T-helper 2 cell treated with Interferon-gamma antibody and Interleukin-4, amounts not matched to agents 100 ng/mL and 5 ng/mL, for 36 hours (primary cell): ENCODE results near the gene SETD4. TPM values are rescaled to one million over a fixed set of nuclear protein-coding genes. Genes with fewer than 3 reads are reported as not detected.

Source experiments
- intact Hi-C: fragments of 100-400 bp; cut with micrococcal nuclease; formaldehyde crosslinking; loops from one replicate; pipeline ENCODE4 v1.15.1; 2023
- total RNA-seq: library from RNA; stranded (reverse); gene quantifications from 2 replicates; pipeline ENCODE4 v1.2.3, GENCODE V29; 2022

The SETD4 gene
- total RNA-seq, 1 donor from 2014 or later = 19.0 TPM

GRCh38 chr21:36021251-36021837, 39.0 kb downstream of the SETD4 start:
- intact Hi-C loops = no loop called here

- intact Hi-C loops = no loop called here
Observed at GRCh38 chr21:36015045-36015444, 45.3 kb downstream of the SETD4 start.

GRCh38 chr21:36010801-36011200, 49.5 kb downstream of the SETD4 start:
- intact Hi-C loops = no loop called here

GRCh38 chr21:36008505-36008904, 51.8 kb downstream of the SETD4 start:
- intact Hi-C loops = no loop called here

GRCh38 chr21:36005879-36006400, 54.4 kb downstream of the SETD4 start:
- intact Hi-C loops = no loop called here

GRCh38 chr21:36005018-36005417, 55.3 kb downstream of the SETD4 start:
- intact Hi-C loops = no loop called here

- intact Hi-C loops = no loop called here
Observed at GRCh38 chr21:36004441-36004840, 55.9 kb downstream of the SETD4 start.

GRCh38 chr21:36003776-36004175, 56.5 kb downstream of the SETD4 start:
- intact Hi-C loops = no loop called here

- intact Hi-C loops = no loop called here
Observed at GRCh38 chr21:35996217-35996616, 64.1 kb downstream of the SETD4 start.

GRCh38 chr21:35995522-35996088, 64.7 kb downstream of the SETD4 start:
- intact Hi-C loops = no loop called here

GRCh38 chr21:35994613-35995012, 65.7 kb downstream of the SETD4 start:
- intact Hi-C loops = no loop called here

GRCh38 chr21:35993875-35994490, 66.3 kb downstream of the SETD4 start:
- intact Hi-C loops = no loop called here

- intact Hi-C loops = no loop called here
Observed at GRCh38 chr21:35991131-35991530, 69.2 kb downstream of the SETD4 start.

GRCh38 chr21:35990609-35991008, 69.7 kb downstream of the SETD4 start:
- intact Hi-C loops = no loop called here

GRCh38 chr21:35989138-35989735, 71.1 kb downstream of the SETD4 start:
- intact Hi-C loops = no loop called here

GRCh38 chr21:35988416-35989137, 71.7 kb downstream of the SETD4 start:
- intact Hi-C loops = no loop called here

- intact Hi-C loops = no loop called here
Observed at GRCh38 chr21:35987475-35987874, 72.9 kb downstream of the SETD4 start.

- intact Hi-C loops = no loop called here
Observed at GRCh38 chr21:35984654-35985361, 75.5 kb downstream of the SETD4 start.
